Kasumi-1 (cell line): ENCODE measurements around the gene PARVA.
"Not testable (repeated sequence)": the region's sequence is repeated elsewhere in the genome, so short reads cannot be mapped to it uniquely, and the experiment has no call there.

Source experiments
- DNase-seq, 2 experiments: peaks; one replicate each; lab custom pipeline; 2025; lab: John Stamatoyannopoulos, UW

The PARVA gene, protein sequence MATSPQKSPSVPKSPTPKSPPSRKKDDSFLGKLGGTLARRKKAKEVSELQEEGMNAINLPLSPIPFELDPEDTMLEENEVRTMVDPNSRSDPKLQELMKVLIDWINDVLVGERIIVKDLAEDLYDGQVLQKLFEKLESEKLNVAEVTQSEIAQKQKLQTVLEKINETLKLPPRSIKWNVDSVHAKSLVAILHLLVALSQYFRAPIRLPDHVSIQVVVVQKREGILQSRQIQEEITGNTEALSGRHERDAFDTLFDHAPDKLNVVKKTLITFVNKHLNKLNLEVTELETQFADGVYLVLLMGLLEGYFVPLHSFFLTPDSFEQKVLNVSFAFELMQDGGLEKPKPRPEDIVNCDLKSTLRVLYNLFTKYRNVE

DNA sequence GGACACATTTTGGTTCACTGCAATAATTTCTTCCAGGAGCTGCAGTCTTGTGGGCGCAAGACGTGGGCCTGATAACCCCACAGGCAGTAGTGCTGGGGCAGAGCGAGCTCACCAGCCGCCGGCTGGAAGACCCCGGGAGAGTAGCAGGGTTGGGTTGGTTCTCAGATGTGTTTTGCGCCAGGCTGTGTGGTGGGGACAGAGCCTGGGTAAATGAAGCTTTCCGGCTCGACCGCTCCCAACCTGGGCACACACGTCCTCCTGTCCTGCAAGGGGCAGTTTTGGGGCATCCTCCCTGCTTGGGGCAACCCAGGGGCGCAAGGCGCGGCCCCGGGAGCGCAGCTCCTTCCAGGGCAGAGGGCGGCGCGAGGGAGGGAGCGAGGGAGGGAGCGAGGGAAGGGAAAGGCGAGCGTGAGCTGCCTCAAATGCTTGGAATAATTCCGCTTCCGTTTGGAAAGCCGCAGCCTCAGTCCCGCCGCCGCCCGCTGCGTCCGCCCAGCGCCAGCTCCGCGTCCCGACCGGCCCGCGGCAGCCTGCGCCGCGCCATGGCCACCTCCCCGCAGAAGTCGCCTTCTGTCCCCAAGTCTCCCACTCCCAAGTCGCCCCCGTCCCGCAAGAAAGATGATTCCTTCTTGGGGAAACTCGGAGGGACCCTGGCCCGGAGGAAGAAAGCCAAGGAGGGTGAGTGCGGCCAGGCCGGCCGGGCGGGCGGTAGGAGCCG lies at the start of gene PARVA:
Gene PARVA, plus strand, starts transcription at position 466 of the 718 bp plus-strand sequence. Its CDS starts 77 bp downstream, at position 543.
- DNase-seq, result no peak

DNA sequence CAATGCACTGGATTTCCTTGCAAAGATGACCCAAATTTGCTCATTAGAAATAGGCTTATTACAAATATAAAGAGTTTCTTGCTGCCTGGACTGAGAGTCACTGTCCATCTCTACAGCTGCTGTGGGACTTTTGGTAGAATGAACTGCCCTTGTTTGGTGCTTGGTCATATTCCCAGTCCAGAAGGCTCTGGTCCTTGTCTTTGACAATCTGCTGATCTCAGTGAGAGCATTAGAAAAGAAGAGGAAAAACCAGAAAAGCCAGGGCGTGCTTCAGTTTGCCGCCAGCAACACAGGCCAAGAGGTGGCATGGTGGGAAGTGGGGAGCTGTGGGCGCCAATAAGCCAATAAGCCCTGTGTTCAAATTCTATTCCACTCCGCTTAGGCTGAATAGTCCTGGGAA lies 48.2 kb upstream of the PARVA start:
- DNase-seq, result no peak

DNA sequence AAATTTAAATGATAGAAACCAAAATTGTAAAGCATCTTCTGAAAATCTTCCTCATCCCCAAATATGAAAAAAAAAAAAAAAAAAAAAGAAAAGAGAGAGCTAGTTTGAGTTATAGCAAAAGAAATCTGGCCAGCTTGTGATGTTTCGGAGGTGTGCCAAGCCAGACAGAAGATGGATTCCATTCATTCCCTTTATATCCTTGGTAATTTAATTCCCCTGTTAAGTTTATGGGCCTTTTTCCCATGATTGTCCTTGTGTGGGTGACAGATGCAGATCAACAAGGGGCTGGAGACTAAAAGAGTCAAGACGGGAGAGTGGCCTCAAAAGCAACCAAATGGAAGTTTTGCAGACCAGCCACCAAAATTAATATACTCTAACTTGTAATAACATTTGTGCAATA lies 47.6 kb upstream of the PARVA start:
- DNase-seq, result no peak

DNA sequence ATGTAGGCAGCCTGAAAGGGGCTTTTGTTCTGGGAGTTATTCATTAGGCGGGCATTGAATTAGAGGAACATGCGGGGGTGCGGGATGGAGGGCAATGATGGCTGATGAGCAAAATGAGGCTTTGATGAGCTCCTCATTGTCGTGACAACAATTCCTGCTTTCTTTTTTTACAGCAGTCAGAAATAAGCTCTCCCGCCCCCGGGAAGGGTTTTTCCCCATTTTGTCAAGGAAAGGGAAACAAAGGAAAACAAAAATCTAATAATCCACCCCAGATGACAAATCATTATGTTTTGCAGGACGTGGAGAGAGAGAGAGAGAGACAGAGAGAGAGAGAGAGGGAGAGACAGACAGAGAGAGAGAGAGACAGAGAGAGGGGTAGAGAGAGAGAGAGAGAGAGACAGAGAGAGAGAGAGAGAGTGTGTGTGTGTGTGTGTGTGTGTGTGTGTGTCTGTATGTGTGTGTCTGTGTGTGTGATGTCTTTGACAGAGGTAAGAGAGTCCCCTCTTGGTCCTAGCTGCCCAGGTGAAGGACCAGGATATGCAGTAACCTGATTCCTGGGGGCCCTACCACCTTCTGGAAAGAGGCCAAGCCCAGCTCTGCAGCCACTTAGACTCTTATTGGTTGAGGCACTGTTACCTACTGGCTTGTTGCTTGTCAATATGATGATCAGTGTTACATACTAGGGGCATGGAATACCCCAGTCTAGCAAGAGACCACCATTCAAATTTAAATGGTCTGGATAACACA lies 46.7 kb upstream of the PARVA start:
- DNase-seq, result no peak

DNA sequence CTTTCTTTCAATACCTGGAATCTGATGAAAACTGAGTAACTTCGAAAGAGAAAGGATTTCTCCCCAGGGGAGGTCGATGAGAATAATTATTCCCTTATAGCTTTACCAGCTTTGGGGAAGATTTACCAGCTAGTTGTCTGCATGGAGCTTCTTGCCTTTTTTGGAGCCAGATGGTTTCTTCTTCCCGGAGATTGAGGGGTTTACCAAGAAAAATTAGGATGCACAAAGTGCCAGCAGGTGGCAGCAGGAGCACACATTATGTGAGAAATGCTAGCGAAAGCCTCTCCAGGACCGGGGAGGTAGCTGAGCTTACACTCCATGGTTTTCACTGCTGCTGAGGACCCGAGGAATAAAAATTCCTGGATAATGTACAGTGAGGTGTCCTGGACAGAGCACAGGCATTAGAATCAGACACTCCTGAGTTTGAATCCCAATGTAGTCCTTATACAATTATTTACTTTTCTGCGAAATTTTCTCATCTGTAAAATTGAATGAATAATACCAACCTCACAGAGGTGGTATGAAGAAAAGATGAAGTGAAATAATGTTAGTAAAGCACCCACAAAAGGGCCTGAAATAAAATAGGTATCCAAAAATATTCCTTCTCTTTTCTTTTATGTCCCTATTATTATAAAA lies 46.0 kb upstream of the PARVA start:
- peak; percentile 78 to 80 for DNase-seq

DNA sequence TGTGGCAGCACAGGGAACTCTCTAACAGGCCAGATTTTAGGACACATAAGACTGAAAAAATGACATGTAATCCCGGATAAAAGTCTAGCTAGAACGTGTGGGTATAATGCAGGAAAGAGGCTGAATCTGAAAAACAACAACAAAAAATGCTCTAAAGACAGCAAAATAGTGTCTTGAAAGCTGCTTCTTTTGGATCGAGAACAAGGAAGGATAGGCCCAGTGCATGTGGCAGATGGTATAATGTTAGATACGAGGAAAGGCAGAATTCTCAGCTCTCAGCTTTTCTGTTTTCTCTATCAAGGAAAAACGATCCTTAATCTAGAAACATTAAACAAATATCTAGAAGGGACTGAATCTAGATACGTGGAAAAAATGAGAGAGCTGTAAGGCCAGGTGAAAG lies 33.8 kb upstream of the PARVA start:
- no peak for DNase-seq

DNA sequence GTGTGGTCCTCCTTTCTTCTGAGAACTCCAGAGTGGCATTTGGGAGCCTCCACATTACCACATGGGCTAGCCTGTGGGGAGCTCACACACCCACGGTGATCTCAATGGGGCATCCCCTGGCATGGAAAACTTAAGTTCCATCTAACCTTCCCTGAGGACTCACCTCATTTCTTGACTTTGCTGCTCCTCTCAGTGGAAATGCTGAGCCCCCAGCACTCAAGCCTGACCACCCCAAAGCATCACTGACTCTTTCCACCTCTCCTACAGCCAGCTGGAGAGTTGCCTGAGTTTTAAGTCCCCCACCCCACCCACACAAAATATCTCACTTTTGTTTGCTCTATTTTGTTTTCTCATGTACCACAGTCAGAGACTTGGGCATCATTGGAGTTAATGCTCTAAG lies 23.8 kb upstream of the PARVA start:
- no peak for DNase-seq

DNA sequence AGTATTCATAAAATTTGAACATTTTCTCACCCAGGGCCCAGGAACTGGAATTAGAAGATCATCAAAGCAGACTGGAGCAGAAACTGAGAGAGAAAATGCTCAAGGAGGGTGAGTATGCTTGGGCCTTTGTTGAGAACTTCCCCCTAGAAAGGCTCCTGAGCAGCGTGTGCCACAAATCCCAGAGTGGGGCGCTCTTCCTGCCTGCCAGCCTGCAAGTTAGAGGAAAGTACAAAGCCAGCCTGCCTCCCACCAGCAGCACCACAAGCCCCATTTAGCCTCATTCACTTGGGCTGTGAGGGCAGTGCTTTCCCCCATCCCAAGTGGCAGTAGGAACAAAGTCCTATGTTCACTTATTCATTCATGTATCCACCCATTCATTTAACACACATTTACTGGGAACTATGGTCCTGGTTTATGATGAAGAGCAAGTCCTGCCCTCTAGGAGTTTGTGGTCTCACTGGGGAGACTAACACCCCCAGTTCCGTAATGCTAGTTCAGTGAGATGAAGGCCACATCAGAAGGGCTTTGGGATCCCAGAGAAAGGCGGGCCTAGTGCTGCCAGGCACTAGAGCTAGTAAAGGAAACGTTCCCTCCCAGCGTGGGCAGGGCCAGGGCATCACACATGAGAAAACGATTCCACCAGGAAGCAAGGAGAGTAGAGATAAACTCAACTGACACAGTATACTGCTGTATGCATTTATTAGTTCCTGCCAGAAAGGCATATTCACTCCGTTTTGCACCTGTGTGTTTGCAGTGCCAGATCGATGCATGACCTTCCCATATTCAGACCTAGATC lies 22.4 kb upstream of the PARVA start:
- no peak for DNase-seq

DNA sequence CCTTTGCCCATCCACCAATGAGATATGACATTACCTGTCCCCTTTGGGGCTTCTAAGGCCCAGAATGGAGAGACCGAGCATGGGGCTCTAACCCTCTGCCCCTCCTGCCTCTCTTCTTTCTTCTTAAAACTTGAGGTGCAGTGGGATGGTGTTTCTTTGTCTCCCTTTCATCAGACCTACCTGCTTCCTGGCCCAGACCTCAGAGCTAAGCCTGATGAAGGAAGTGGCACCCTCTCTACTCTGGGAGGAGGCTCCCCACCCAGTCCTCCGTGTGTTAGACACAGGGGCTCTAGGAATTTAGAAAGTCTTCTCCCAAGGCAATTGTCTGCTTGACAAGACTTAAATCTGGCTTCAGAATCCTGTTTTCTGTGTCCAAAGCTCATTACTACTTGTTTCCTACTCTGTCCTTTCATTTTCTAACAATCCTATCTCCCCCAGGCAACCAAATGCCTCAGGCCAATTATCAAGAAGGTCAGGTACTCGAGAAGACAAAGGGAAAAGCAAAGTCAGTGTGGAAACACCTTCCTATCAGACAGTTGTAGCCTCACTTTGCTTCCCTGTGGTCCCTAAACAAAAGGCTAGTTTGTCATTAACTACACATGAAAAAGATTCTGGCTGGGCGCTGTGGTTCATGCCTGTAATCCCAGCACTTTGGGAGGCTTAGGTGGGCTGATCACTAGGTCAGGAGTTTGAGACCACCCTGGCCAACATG lies 20.3 kb upstream of the PARVA start:
- no peak for DNase-seq

DNA sequence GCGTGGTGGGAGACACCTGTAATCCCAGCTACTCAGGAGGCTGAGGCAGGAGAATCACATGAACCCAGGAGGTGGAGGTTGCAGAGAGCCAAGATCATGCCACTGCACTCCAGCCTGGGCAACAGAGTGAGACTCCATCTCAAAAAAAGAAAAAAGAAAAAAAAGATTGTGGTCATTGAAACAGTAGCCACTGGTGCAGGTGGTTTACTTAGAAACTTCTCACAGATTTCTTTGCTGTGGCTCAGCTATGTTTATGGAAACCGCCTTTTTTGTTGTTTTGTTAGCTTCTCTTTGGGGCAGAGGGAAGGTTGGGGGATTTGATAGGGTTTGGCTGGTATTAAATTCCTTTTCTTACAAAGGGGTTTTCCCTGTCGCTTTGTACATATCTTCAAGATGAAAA lies 19.7 kb upstream of the PARVA start:
- DNase-seq, result not testable (repeated sequence)

DNA sequence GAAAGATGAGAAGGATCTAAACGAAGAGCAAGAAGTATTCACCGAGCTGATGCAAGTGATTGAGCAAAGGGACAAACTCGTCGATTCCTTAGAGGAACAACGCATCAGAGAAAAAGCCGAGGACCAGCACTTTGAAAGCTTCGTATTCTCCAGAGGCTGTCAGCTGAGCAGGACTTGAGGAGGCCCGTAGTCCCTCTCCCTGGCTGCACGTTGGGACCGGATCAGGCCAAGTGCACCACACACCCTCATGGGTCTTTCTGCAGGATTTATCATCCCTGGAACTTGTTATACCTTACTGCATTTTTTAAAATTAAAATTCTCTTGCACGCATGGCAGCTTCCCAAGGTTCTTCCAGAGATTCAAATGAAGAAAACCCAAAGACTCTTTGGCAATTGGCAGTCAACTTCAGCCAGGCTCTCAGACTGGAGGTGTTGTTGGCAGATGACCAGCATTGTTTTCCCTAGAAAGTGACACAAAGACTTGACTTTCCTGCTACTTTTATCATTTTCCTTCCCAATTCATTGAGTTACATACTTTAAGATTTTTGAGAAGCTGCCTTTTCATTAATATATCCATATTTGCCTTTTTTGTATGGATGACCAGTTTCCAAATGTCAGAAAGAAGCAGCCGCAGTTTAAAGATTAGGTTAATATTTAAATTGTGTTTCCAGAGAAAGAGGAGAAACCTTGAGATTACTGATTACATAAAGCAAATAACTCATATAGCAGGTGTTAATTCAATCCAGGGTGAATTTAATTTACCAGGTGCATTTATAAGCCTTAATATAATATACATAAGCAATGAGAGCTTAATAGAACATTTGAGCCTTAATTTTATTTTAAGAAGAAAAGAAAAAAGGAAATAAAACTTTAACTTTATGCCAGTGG lies 18.8 kb upstream of the PARVA start:
- DNase-seq, result no peak

DNA sequence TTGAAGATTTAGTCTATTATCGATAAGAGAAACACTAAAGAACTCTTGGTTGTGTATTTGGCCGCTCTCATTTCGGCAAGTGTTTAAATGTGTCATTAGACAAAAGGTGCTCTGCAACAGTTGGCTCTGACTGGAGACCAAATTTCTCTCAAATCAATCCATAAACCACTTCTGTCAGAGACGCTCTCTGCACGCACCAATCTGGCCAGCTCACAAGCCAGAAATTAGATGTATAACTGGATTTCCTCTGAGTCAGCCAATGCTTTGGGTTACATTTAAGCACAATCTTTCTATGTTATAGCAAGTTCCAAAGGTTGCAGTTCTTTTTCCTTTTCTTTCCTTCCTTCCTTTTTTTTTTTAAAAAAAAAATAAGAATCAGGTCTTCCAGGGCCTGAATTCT lies 17.6 kb upstream of the PARVA start:
- no peak for DNase-seq

DNA sequence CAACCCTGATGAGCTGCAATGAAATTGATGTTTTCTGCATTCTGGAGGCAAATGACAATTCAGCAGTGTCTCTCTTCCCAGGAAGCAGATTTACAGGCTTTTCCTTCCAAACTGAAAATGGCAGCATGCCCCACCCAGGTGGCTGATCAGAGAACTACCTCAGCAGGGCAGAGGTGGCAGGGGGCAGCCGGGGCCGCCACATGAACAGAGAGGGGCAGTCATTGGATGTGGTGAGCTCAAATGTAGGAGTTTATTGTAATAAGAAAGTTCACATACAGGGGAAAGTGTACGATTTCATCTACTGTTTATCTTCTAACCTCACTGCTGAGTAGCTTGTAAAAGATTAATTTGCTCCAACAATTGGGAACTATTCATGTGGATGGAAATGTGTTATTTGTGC lies 15.7 kb upstream of the PARVA start:
- no peak for DNase-seq

DNA sequence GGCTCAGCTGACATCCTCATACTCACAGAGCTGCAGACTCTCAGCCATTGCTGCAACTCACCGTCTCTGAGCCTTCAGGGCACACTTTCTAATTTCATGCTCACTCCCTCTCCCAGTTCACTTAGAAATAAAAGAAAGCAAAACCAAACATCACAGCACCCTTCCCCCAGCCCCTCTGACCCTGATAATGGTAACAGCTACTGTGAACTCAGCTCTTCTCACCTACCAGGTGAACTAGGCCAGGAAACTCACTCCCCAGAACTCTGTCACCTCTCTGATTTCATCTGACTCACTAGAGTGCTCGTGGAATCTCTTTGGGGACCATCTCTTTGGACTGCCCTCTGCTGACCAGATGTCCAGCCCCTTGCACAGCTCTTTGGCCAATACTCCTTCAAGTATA lies 14.5 kb upstream of the PARVA start:
- no peak for DNase-seq

DNA sequence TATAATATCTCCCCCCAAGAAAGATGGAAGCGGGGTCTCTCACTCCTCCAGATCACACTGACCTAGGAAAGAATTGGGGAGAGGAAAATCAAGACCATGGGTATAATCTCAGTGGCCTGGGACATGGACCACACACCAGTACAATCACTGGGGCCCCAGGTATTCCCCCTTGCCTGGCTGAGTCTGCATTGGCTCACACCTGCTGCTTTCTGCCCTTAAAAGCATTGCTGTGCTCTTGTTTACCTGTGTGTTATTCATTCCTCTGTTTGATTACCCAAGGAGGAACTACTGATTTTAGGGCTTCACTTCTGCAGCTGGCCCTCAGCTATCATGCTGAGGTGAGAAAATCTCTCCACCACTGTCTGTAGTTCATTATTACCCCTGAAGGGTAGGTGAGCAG lies 14.0 kb upstream of the PARVA start:
- no peak for DNase-seq

DNA sequence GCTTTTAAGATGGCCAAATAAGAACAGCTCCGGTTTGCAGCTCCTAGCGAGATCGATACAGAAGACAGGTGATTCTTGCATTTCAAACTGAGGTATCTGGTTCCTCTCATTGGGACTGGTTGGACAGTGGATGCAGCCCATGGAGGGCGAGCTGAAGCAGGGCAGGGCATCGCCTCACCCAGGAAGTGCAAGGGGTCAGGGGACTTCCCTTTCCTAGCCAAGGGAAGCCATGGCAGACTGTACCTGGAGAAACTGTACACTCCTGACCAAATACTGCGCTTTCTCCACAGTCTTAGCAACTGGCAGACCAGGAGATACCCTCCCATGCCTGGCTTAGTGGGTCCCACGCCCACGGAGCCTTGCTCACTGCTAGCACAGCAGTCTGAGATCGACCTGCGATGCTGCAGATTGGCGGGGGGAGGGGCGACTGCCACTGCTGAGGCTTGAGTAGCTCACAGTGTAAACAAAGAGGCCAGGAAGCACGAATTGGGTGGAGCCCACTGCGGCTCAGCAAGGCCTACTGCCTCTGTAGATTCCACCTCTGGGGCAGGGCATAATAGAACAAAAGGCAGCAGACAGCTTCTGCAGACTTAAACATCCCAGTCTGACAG lies 11.3 kb upstream of the PARVA start:
- not testable (repeated sequence) for DNase-seq

DNA sequence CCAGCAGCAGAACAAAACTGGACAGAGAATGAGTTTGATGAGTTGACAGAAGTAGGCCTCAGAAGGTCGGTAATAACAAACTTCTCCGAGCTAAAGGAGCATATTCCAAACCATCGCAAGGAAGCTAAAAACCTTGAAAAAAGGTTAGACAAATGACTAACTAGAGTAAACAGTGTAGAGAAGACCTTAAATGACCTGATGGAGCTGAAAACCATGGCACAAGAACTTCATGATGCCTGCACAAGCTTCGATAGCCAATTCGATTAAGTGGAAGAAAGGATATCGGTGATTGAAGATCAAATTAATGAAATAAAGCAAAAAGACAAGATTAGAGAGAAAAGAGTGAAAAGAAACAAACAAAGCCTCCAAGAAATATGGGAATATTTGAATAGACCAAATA lies 10.3 kb upstream of the PARVA start:
- not testable (repeated sequence) for DNase-seq

DNA sequence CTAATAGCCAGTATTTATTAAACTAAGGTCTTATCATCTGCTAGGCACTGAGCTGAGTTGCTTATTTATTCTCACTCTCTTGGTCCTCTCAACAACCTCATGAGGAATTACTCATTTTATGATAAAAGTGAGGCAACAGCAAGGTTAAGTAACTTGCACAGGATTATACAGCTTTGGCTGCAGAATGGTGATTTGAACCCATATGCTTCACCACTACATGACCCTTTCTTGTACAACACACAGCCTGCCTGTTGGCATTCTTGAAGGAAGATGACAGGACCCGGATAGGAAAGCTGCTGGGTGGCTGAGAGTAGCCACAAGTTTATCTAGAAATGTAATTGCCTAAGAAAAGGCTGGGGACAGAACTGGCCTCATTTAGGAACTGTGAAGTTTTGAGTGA lies 5.3 kb upstream of the PARVA start:
- no peak for DNase-seq

DNA sequence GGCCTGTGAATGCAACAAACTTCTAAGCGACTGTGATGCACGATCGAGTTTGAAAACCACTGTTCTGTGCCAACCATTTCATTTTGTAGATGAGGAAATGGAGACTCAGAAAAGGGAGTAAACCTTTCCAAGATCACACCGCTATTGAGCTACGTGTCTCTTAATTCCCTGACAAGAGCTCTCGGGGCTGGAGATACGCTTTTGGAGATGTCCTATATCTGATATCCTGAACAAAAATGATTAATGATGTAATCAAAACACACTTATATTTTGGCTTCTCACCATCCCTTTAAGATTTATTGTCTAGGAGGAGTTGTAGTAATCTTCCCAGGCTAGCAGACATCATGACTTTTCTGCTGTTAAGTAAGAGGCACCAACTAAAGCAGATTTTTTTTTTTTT lies 1.7 kb upstream of the PARVA start:
- DNase-seq, result no peak
